Mucosa of stomach (tissue), 1 donor: ENCODE measurements around the gene SS18L1.

Experiments
- H3K27me3 ChIP-seq: one replicate; pipeline ENCODE4 v1.7.0; 2013; ENCODE audit warnings: mild to moderate bottlenecking, low read length; ENCODE audit not compliant: control insufficient read depth, insufficient read depth
- H3K36me3 ChIP-seq: one replicate; pipeline ENCODE4 v1.7.0; 2013; ENCODE audit warnings: low read length; ENCODE audit not compliant: control insufficient read depth, insufficient read depth
- H3K4me1 ChIP-seq: one replicate; pipeline ENCODE4 v1.7.0; 2013; ENCODE audit warnings: mild to moderate bottlenecking, low read length; ENCODE audit not compliant: control insufficient read depth, insufficient read depth
- H3K4me3 ChIP-seq: one replicate; pipeline ENCODE4 v1.7.0; 2013; ENCODE audit warnings: low read length
- H3K9ac ChIP-seq: one replicate; pipeline ENCODE4 v1.7.0; 2013; ENCODE audit warnings: mild to moderate bottlenecking, low read length, moderate library complexity
- H3K9me3 ChIP-seq: one replicate; pipeline ENCODE4 v1.7.0; 2013; ENCODE audit warnings: mild to moderate bottlenecking, low read length, moderate library complexity; ENCODE audit not compliant: control insufficient read depth
- donor health status: Pancreatic carcinoma.

SS18L1 gene

GRCh38 chr20:62198931-62199330, 55.4 kb downstream of the SS18L1 start:
- H3K4me1 ChIP-seq, result no peaks in the 10 kb centered on the region
- H3K36me3 ChIP-seq, result peaks cover 14% of the 10 kb centered on the region
- H3K9me3 ChIP-seq, result no peaks in the 10 kb centered on the region
- no peaks in the 10 kb centered on the region for H3K27me3 ChIP-seq
- no peak overlapping the region for H3K4me3 ChIP-seq
- no peak overlapping the region for H3K9ac ChIP-seq

GRCh38 chr20:62200491-62201172, 57.1 kb downstream of the SS18L1 start:
- Histone ChIP-seq H3K4me1 (no peaks in the 10 kb centered on the region), H3K27me3 (no peaks in the 10 kb centered on the region), H3K9ac (no peak overlapping the region), H3K36me3 (peaks cover 14% of the 10 kb centered on the region), H3K4me3 (no peak overlapping the region), H3K9me3 (no peaks in the 10 kb centered on the region)

- H3K27me3 ChIP-seq, result no peaks in the 10 kb centered on the region
Measured at GRCh38 chr20:62201173-62202082, 57.9 kb downstream of the SS18L1 start.

GRCh38 chr20:62202083-62202395, 58.5 kb downstream of the SS18L1 start:
- Histone ChIP-seq H3K4me1 (no peaks in the 10 kb centered on the region), H3K9me3 (no peaks in the 10 kb centered on the region), H3K9ac (no peak overlapping the region), H3K36me3 (peaks cover 14% of the 10 kb centered on the region), H3K27me3 (no peaks in the 10 kb centered on the region), H3K4me3 (no peak overlapping the region)

More at GRCh38 chr20:62201173-62202082, 57.9 kb downstream of the SS18L1 start:
- Histone ChIP-seq H3K4me1 (no peaks in the 10 kb centered on the region), H3K9ac (no peak overlapping the region), H3K36me3 (peaks cover 14% of the 10 kb centered on the region), H3K9me3 (no peaks in the 10 kb centered on the region), H3K4me3 (no peak overlapping the region)

- no peaks in the 10 kb centered on the region for H3K27me3 ChIP-seq
- no peaks in the 10 kb centered on the region for H3K4me1 ChIP-seq
- no peaks in the 10 kb centered on the region for H3K9me3 ChIP-seq
- H3K36me3 ChIP-seq, result peaks cover 12% of the 10 kb centered on the region
- no peak overlapping the region for H3K4me3 ChIP-seq
- no peak overlapping the region for H3K9ac ChIP-seq
Measured at GRCh38 chr20:62202676-62203377, 59.3 kb downstream of the SS18L1 start.

- no peak overlapping the region for H3K9ac ChIP-seq
- peaks cover under 1% of the 10 kb centered on the region for H3K27me3 ChIP-seq
- H3K9me3 ChIP-seq, result no peaks in the 10 kb centered on the region
- H3K4me3 ChIP-seq, result no peak overlapping the region
- peaks cover 6% of the 10 kb centered on the region for H3K36me3 ChIP-seq
- H3K4me1 ChIP-seq, result no peaks in the 10 kb centered on the region
Measured at GRCh38 chr20:62203378-62204030, 59.9 kb downstream of the SS18L1 start.

- Histone ChIP-seq H3K4me3 (no peak overlapping the region), H3K4me1 (no peaks in the 10 kb centered on the region), H3K36me3 (no peaks in the 10 kb centered on the region), H3K9me3 (no peaks in the 10 kb centered on the region), H3K27me3 (peaks cover 24% of the 10 kb centered on the region), H3K9ac (no peak overlapping the region)
Measured at GRCh38 chr20:62205618-62206387, 62.2 kb downstream of the SS18L1 start.

- peaks cover 29% of the 10 kb centered on the region for H3K27me3 ChIP-seq
- H3K9me3 ChIP-seq, result no peaks in the 10 kb centered on the region
- H3K4me3 ChIP-seq, result no peak overlapping the region
Measured at GRCh38 chr20:62206388-62206775, 62.8 kb downstream of the SS18L1 start.

GRCh38 chr20:62208061-62208794, 64.7 kb downstream of the SS18L1 start:
- Histone ChIP-seq H3K9me3 (no peaks in the 10 kb centered on the region), H3K9ac (no peak overlapping the region), H3K27me3 (peaks cover 40% of the 10 kb centered on the region), H3K4me1 (no peaks in the 10 kb centered on the region), H3K4me3 (no peak overlapping the region), H3K36me3 (no peaks in the 10 kb centered on the region)

More at GRCh38 chr20:62206388-62206775, 62.8 kb downstream of the SS18L1 start:
- Histone ChIP-seq H3K9ac (no peak overlapping the region), H3K4me1 (no peaks in the 10 kb centered on the region), H3K36me3 (no peaks in the 10 kb centered on the region)

- Histone ChIP-seq H3K9ac (no peak overlapping the region), H3K27me3 (peaks cover 45% of the 10 kb centered on the region), H3K4me3 (no peak overlapping the region)
Measured at GRCh38 chr20:62208795-62209755, 65.5 kb downstream of the SS18L1 start.

More at GRCh38 chr20:62208795-62209755, 65.5 kb downstream of the SS18L1 start:
- Histone ChIP-seq H3K4me1 (no peaks in the 10 kb centered on the region), H3K36me3 (no peaks in the 10 kb centered on the region), H3K9me3 (no peaks in the 10 kb centered on the region)
